Neutrophil (primary cell): ENCODE measurements around the gene DRC7.

Experiments used
- H3K27ac ChIP-seq: fragments of 200-600 bp; sonication (generic); 2 replicates; pipeline ENCODE4 v1.5.1; 2016; ENCODE audit warnings: mild to moderate bottlenecking, moderate library complexity
- H3K27me3 ChIP-seq: fragments of 200-600 bp; sonication (generic); 2 replicates; pipeline ENCODE4 v1.6.0; 2016; ENCODE audit warnings: mild to moderate bottlenecking
- H3K36me3 ChIP-seq: fragments of 200-600 bp; sonication (generic); 2 replicates; pipeline ENCODE4 v1.5.1; 2017
- H3K4me1 ChIP-seq, 2 experiments: fragments of 200-600 bp in 1 of 2; sonication (generic) in 1 of 2; 1 replicate in 1 of 2; 2 replicates in 1 of 2; pipeline versions ENCODE4 v1.5.1 to v1.6.1; 2013 to 2016; ENCODE audit warnings: low read depth in 1 of 2, low read length in 1 of 2, mild to moderate bottlenecking in 1 of 2, moderate library complexity in 1 of 2; ENCODE audit not compliant: control insufficient read depth in 1 of 2, insufficient read depth in 1 of 2
- H3K4me3 ChIP-seq, 2 experiments: fragments of 200-600 bp in 1 of 2; sonication (generic) in 1 of 2; 1 replicate in 1 of 2; 2 replicates in 1 of 2; pipeline ENCODE4 v1.5.1; 2013 to 2016; ENCODE audit warnings: low read depth in 1 of 2, low read length in 1 of 2, mild to moderate bottlenecking in 1 of 2, moderate library complexity in 1 of 2
- H3K9me3 ChIP-seq: fragments of 200-600 bp; sonication (generic); 2 replicates; pipeline ENCODE4 v1.5.1; 2016
- CTCF ChIP-seq: fragments of 200-600 bp; sonication (generic); IDR thresholded peaks from 2 replicates; pipeline ENCODE4 v1.5.1; 2016; ENCODE audit warnings: antibody characterized with exemption

Gene DRC7

GRCh38 chr16:57721356-57722209, 27.0 kb downstream of the DRC7 start:
- Histone ChIP-seq H3K36me3 (no peaks in the 10 kb centered on the region), H3K4me3 (no peak overlapping the region), H3K9me3 (no peaks in the 10 kb centered on the region), H3K4me1 (no peaks in the 10 kb centered on the region), H3K27me3 (no peaks in the 10 kb centered on the region), H3K27ac (no peak overlapping the region)
- no peak for TF ChIP-seq CTCF

- no peaks in the 10 kb centered on the region for H3K36me3 ChIP-seq
- no peak for TF ChIP-seq CTCF
Observed at GRCh38 chr16:57722210-57722499, 27.5 kb downstream of the DRC7 start.

DNA sequence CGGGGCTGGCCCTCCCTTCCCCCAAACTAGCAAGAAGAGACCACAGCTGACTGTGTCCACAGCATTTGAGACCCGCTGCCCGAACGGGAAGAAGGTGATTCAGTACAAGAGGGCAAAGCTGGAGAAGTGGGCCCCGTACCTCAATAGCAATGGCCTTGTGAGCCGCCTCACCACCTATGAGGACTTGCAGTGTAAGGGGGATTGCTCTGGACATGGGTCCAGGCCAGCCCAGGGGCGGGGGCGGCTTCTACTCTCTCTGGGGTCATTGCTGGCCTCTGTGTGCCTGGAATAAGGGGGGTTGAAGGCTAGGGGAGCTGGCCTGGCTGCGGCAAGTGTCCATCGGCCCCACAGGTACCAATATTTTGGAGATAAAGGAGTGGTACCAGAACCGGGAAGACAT, 28.0 kb downstream of the DRC7 start:
- Histone ChIP-seq H3K9me3 (no peaks in the 10 kb centered on the region), H3K4me3 (no peak overlapping the region), H3K36me3 (no peaks in the 10 kb centered on the region), H3K27ac (no peak overlapping the region), H3K4me1 (no peaks in the 10 kb centered on the region), H3K27me3 (no peaks in the 10 kb centered on the region)
- no peak for TF ChIP-seq CTCF

More at GRCh38 chr16:57722210-57722499, 27.5 kb downstream of the DRC7 start:
- H3K4me1 ChIP-seq: no peaks in the 10 kb centered on the region
- H3K27me3 ChIP-seq: no peaks in the 10 kb centered on the region
- H3K27ac ChIP-seq: no peak overlapping the region
- H3K9me3 ChIP-seq: no peaks in the 10 kb centered on the region
- H3K4me3 ChIP-seq: no peak overlapping the region

- TF ChIP-seq CTCF: no peak
- Histone ChIP-seq H3K4me3 (no peak overlapping the region), H3K27ac (no peak overlapping the region), H3K36me3 (no peaks in the 10 kb centered on the region), H3K4me1 (no peaks in the 10 kb centered on the region), H3K9me3 (no peaks in the 10 kb centered on the region), H3K27me3 (no peaks in the 10 kb centered on the region)
Observed at GRCh38 chr16:57723170-57723569, 28.6 kb downstream of the DRC7 start.

- Histone ChIP-seq H3K27ac (no peak overlapping the region), H3K4me3 (no peak overlapping the region), H3K27me3 (no peaks in the 10 kb centered on the region), H3K4me1 (no peaks in the 10 kb centered on the region), H3K9me3 (no peaks in the 10 kb centered on the region), H3K36me3 (no peaks in the 10 kb centered on the region)
- no peak for TF ChIP-seq CTCF
Observed at GRCh38 chr16:57724531-57724930, 29.9 kb downstream of the DRC7 start.
